ENCODE data around the gene ATG4B. TPM values are rescaled to one million over a fixed set of nuclear protein-coding genes. Genes with fewer than 3 reads are reported as not detected.

ATG4B gene
- total RNA-seq, 4 donors from 2014 or later: 58.5 to 129 (median 86.2) TPM

GRCh38 chr2:241701399-241702154, 64.1 kb downstream of the ATG4B start, which contains the start of gene ING5:
ING5 (plus strand) TSS chr2:241702039; CDS start chr2:241702066, 27 bp downstream.
- TF ChIP-seq POLR2A (IDR thresholded peaks at IDR 0.05) (peak; percentile 10 to 82), CTCF (IDR thresholded peaks at IDR 0.05) (no peak)
- Histone ChIP-seq H3K27ac (peak within 1 kb of the TSS; percentile 54 to 71 (median 69)), H3K27me3 (no peaks in the 10 kb centered on the region), H3K4me1 (peaks cover 16 to 17% of the 10 kb centered on the region in 2 donors), H3K4me3 (replicated peaks in 1 of 3) (peak within 1 kb of the TSS; percentile 55 to 93 (median 90)), H3K36me3 (peaks cover 9 to 14% of the 10 kb centered on the region in 2 donors), H3K9me3 (no peaks in the 10 kb centered on the region)
- intact Hi-C loops (cut with DNase I): loop anchor here (2.0 to 10.0 kb wide), 3 partner anchors 31 to 347 kb away; partner anchors contain the start of gene FARP2
- 0% methylated on average over 2 to 7 of the region's 96 CpGs for WGBS, 2 donors
- peak; percentile 98 for DNase-seq

DNA sequence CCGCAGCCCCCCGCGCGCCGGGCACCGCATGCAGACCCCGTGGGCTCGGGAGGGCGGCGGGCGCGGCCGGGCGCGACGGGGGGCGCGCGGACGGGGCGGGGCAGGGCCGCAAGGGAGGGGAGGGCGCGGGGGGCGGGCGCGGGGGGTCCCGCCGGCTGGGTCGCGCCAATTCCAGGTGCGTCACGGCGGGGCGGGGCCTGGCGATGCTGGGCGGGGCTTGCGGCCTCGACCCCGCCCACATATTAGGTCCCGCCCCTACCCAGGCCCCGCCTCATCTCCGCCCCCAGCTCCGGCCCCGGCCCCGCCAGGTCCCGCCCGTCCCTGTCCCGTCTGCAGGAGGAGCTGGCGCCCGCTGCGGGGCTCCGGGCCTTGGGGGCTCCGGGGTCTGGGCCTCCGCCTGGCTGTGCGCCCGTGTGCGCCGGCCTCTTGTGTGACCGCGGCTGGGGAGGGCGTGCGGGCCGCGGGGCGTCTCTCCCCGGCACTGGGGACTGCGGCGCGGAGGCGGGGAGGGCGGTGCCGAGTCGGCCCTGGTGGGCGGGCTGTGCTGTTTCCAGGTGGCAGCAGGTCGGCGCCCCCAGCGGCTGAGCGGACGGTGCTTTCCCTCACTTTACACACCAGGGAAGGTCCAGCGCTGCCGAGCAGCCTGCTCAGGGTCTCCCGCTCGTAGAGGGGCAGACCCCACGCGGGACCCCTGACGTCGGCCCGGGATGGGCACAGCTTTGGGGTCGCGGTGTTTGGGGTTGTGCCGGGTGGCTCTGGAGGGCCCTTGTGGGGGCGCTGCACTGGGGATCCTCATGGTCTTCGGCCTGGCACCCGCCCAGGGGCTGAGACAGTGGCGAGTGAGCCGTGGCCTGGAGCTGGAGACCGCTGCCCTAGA, 64.9 kb downstream of the ATG4B start:
- Histone ChIP-seq H3K9me3 (no peaks in the 10 kb centered on the region), H3K4me1 (peaks cover 16 to 17% of the 10 kb centered on the region in 2 donors), H3K4me3 (replicated peaks in 1 of 3) (peak overlapping the region; percentile 43 to 93 (median 90)), H3K27ac (peak overlapping the region in 1 of 3 donors; percentile 69), H3K27me3 (no peaks in the 10 kb centered on the region), H3K36me3 (peaks cover 12 to 21% of the 10 kb centered on the region in 2 donors)
- TF ChIP-seq CTCF (IDR thresholded peaks at IDR 0.05): peak in 5 of 6 experiments; percentile 45 to 58 (median 51)
- peak in 1 of 2 donors; percentile 32 for TF ChIP-seq POLR2A (IDR thresholded peaks at IDR 0.05)
- intact Hi-C loops (cut with DNase I): loop anchor here (2.0 to 10.0 kb wide), 3 partner anchors 30 to 348 kb away; partner anchors contain the start of gene FARP2
- no CpG with 5 or more reads among the region's 98 CpGs for WGBS, 2 donors
- peak; percentile 89 to 95 for DNase-seq

GRCh38 chr2:241703032-241703604, 65.6 kb downstream of the ATG4B start:
- intact Hi-C loops (cut with DNase I): loop anchor here (2.0 to 10.0 kb wide), 3 partner anchors 30 to 348 kb away; partner anchors contain the start of gene FARP2
- Histone ChIP-seq H3K27ac (peak overlapping the region in 1 of 3 donors; percentile 67), H3K27me3 (no peaks in the 10 kb centered on the region), H3K9me3 (no peaks in the 10 kb centered on the region), H3K4me1 (peaks cover 16 to 17% of the 10 kb centered on the region in 2 donors), H3K4me3 (replicated peaks in 1 of 3) (peak overlapping the region in 2 of 3 donors; percentile 43 to 90), H3K36me3 (peaks cover 18 to 28% of the 10 kb centered on the region in 2 donors)
- TF ChIP-seq POLR2A (IDR thresholded peaks at IDR 0.05): no peak
- no peak for TF ChIP-seq CTCF (IDR thresholded peaks at IDR 0.05)
- 54 to 76% methylated on average over 6 to 8 of the region's 11 CpGs for WGBS, 2 donors
- DNase-seq: no peak

GRCh38 chr2:241706537-241706936, 69.0 kb downstream of the ATG4B start:
- 97 to 99% methylated on average over 6 of the region's 6 CpGs for WGBS, 2 donors
- no peak for DNase-seq
- Histone ChIP-seq H3K9me3 (no peaks in the 10 kb centered on the region), H3K36me3 (peaks cover 46 to 59% of the 10 kb centered on the region in 2 donors), H3K4me1 (peaks cover 9 to 10% of the 10 kb centered on the region in 2 donors), H3K27ac (no peak overlapping the region), H3K27me3 (no peaks in the 10 kb centered on the region), H3K4me3 (replicated peaks in 1 of 3) (no peak overlapping the region)
- intact Hi-C loops (cut with DNase I): loop anchor here (10.0 kb wide), 1 partner anchor 352 kb away; the partner anchor contains the start of gene FARP2
- TF ChIP-seq POLR2A (IDR thresholded peaks at IDR 0.05): no peak
- no peak for TF ChIP-seq CTCF (IDR thresholded peaks at IDR 0.05)

Measured in thyroid gland (tissue), 4 donors.